ENCODE measurements around the gene CENPS. TPM values are rescaled to one million over a fixed set of nuclear protein-coding genes. Genes with fewer than 3 reads are reported as not detected.

CENPS gene
- total and polyA plus RNA-seq, 2 experiments from 2014 or later: 12.6 to 34.3 TPM

GRCh38 chr1:10450156-10450814 lies 20.1 kb downstream of the CENPS start:
- Histone ChIP-seq H4K20me1 (ENCODE audit: insufficient read depth) (no peaks in the 10 kb centered on the region), H3K9ac (peak overlapping the region; percentile 54), H3K4me2 (ENCODE audit: unreplicated experiment) (peak overlapping the region; percentile 87), H3K9me2 (ENCODE audit: insufficient read depth) (no peaks in the 10 kb centered on the region), H3K4me3 (peak overlapping the region; percentile 65; the same call in 1 of the 2 replicates), H3K9me3 (ENCODE audit: low read depth) (no peaks in the 10 kb centered on the region), H3K4me1 (ENCODE audit: insufficient read depth) (peaks cover 19% of the 10 kb centered on the region), H3K36me3 (ENCODE audit: low read depth) (no peaks in the 10 kb centered on the region), H3K27ac (peak overlapping the region; percentile 65), H3F3A (ENCODE audit: insufficient read depth) (peaks cover 20% of the 10 kb centered on the region), H3K27me3 (replicated peaks; ENCODE audit: insufficient read depth) (no peaks in the 10 kb centered on the region), H2AFZ (peak overlapping the region; percentile 81), H3K79me2 (ENCODE audit: insufficient read depth) (no peaks in the 10 kb centered on the region)
- no peak for DNase-seq
- in situ Hi-C loops (cut with MboI): no loop called here
- TF ChIP-seq EZH2 (IDR thresholded peaks at IDR 0.05; ENCODE audit: insufficient read depth, poor library complexity, severe bottlenecking): no peak
- no peak for TF ChIP-seq EZH2phosphoT487 (IDR thresholded peaks at IDR 0.05; ENCODE audit: insufficient read depth, low read depth)
- WGBS, 2 experiments (ENCODE audit: low coverage in 1 of 2, low lambda C conversion rate in 2 of 2, missing lambda C conversion rate in 2 of 2): 76 to 80% methylated on average over 19 of the region's 21 CpGs

GRCh38 chr1:10450836-10451235 lies 20.6 kb downstream of the CENPS start:
- peak overlapping the region; percentile 54 for H3K9ac ChIP-seq
- H3K4me1 ChIP-seq (ENCODE audit: insufficient read depth): peaks cover 19% of the 10 kb centered on the region
- no peak for TF ChIP-seq EZH2 (IDR thresholded peaks at IDR 0.05; ENCODE audit: insufficient read depth, poor library complexity, severe bottlenecking)
- no peak for TF ChIP-seq EZH2phosphoT487 (IDR thresholded peaks at IDR 0.05; ENCODE audit: insufficient read depth, low read depth)
- peaks cover 20% of the 10 kb centered on the region for H3F3A ChIP-seq (ENCODE audit: insufficient read depth)
- H3K27me3 ChIP-seq (replicated peaks; ENCODE audit: insufficient read depth): no peaks in the 10 kb centered on the region
- no peaks in the 10 kb centered on the region for H3K79me2 ChIP-seq (ENCODE audit: insufficient read depth)
- H4K20me1 ChIP-seq (ENCODE audit: insufficient read depth): no peaks in the 10 kb centered on the region
- H3K27ac ChIP-seq: peak overlapping the region; percentile 65
- in situ Hi-C loops (cut with MboI): no loop called here
- peak overlapping the region; percentile 81 for H2AFZ ChIP-seq
- H3K9me2 ChIP-seq (ENCODE audit: insufficient read depth): no peaks in the 10 kb centered on the region
- DNase-seq: peak; percentile 34
- H3K9me3 ChIP-seq (ENCODE audit: low read depth): no peaks in the 10 kb centered on the region
- 4 to 7% methylated on average over 6 of the region's 6 CpGs for WGBS, 2 experiments (ENCODE audit: low coverage in 1 of 2, low lambda C conversion rate in 2 of 2, missing lambda C conversion rate in 2 of 2)
- peak overlapping the region; percentile 65 for H3K4me3 ChIP-seq
- peak overlapping the region; percentile 87 for H3K4me2 ChIP-seq (ENCODE audit: unreplicated experiment)
- no peaks in the 10 kb centered on the region for H3K36me3 ChIP-seq (ENCODE audit: low read depth)

- H3K9ac ChIP-seq: peak overlapping the region; percentile 54
- in situ Hi-C loops (cut with MboI): no loop called here
- no peaks in the 10 kb centered on the region for H4K20me1 ChIP-seq (ENCODE audit: insufficient read depth)
- H3K79me2 ChIP-seq (ENCODE audit: insufficient read depth): no peaks in the 10 kb centered on the region
- H3K36me3 ChIP-seq (ENCODE audit: low read depth): no peaks in the 10 kb centered on the region
- TF ChIP-seq EZH2phosphoT487 (IDR thresholded peaks at IDR 0.05; ENCODE audit: insufficient read depth, low read depth) (no peak), EZH2 (IDR thresholded peaks at IDR 0.05; ENCODE audit: insufficient read depth, poor library complexity, severe bottlenecking) (no peak)
- no peaks in the 10 kb centered on the region for H3K9me2 ChIP-seq (ENCODE audit: insufficient read depth)
- H2AFZ ChIP-seq: peak overlapping the region; percentile 81
- H3K4me3 ChIP-seq: peak overlapping the region; percentile 65
- H3F3A ChIP-seq (ENCODE audit: insufficient read depth): peaks cover 20% of the 10 kb centered on the region
- H3K27me3 ChIP-seq (replicated peaks; ENCODE audit: insufficient read depth): no peaks in the 10 kb centered on the region
- H3K9me3 ChIP-seq (ENCODE audit: low read depth): no peaks in the 10 kb centered on the region
- peaks cover 19% of the 10 kb centered on the region for H3K4me1 ChIP-seq (ENCODE audit: insufficient read depth)
- peak overlapping the region; percentile 87 for H3K4me2 ChIP-seq (ENCODE audit: unreplicated experiment)
- peak; percentile 81 for DNase-seq
- peak overlapping the region; percentile 65 for H3K27ac ChIP-seq
- WGBS, 2 experiments (ENCODE audit: low coverage in 1 of 2, low lambda C conversion rate in 2 of 2, missing lambda C conversion rate in 2 of 2): 0 to 2% methylated on average over 10 of the region's 10 CpGs
These were observed 21.1 kb downstream of the CENPS start for GRCh38 chr1:10451287-10451686.

GRCh38 chr1:10456048-10456447 lies 25.8 kb downstream of the CENPS start:
- H3K27me3 ChIP-seq (replicated peaks; ENCODE audit: insufficient read depth): no peaks in the 10 kb centered on the region
- no peak overlapping the region for H3K9ac ChIP-seq
- H3K27ac ChIP-seq: no peak overlapping the region
- H3K9me2 ChIP-seq (ENCODE audit: insufficient read depth): no peaks in the 10 kb centered on the region
- H3K9me3 ChIP-seq (ENCODE audit: low read depth): no peaks in the 10 kb centered on the region
- no peak overlapping the region for H2AFZ ChIP-seq
- H3K4me2 ChIP-seq (ENCODE audit: unreplicated experiment): no peak overlapping the region
- no peaks in the 10 kb centered on the region for H3K79me2 ChIP-seq (ENCODE audit: insufficient read depth)
- no peaks in the 10 kb centered on the region for H3K36me3 ChIP-seq (ENCODE audit: low read depth)
- no peak for DNase-seq
- 94 to 96% methylated on average over 5 of the region's 5 CpGs for whole genome bisulfite sequencing, 2 experiments (ENCODE audit: low coverage in 1 of 2, low lambda C conversion rate in 2 of 2, missing lambda C conversion rate in 2 of 2)
- peaks cover 20% of the 10 kb centered on the region for H3F3A ChIP-seq (ENCODE audit: insufficient read depth)
- H3K4me3 ChIP-seq: no peak overlapping the region
- peaks cover 23% of the 10 kb centered on the region for H3K4me1 ChIP-seq (ENCODE audit: insufficient read depth)
- no peaks in the 10 kb centered on the region for H4K20me1 ChIP-seq (ENCODE audit: insufficient read depth)
- TF ChIP-seq EZH2phosphoT487 (IDR thresholded peaks at IDR 0.05; ENCODE audit: insufficient read depth, low read depth) (no peak), EZH2 (IDR thresholded peaks at IDR 0.05; ENCODE audit: insufficient read depth, poor library complexity, severe bottlenecking) (no peak)
- in situ Hi-C loops (cut with MboI): no loop called here
